K562 (cell line): Measurements from ENCODE around the gene DCP2. TPM values are rescaled to one million over a fixed set of nuclear protein-coding genes. Genes with fewer than 3 reads are reported as not detected.

Experiments used
- ARID1B ChIP-seq: fragments of 450-650 bp; IDR thresholded peaks from 2 replicates; pipeline ENCODE4 v1.6.1; 2016; ENCODE audit warnings: antibody characterized with exemption, mild to moderate bottlenecking, inconsistent platforms
- CBFA2T2 ChIP-seq: fragments of 450-650 bp; conservative IDR thresholded peaks from 2 replicates; pipeline ENCODE4 v1.6.1; 2017; ENCODE audit warnings: mild to moderate bottlenecking
- CBX3 ChIP-seq, 2 experiments: IDR thresholded peaks; 1 replicate in 1 of 2; 2 replicates in 1 of 2; pipeline ENCODE4 v1.6.1; 2012; ENCODE audit warnings: inconsistent platforms in 2 of 2, low read length in 2 of 2, borderline replicate concordance in 1 of 2, control low read depth in 1 of 2
- ERF ChIP-seq: fragments of 450-650 bp; formaldehyde crosslinking; IDR thresholded peaks from 2 replicates; pipeline ENCODE4 v1.4.0; 2020; ENCODE audit warnings: mild to moderate bottlenecking, mixed read lengths
- KDM5B ChIP-seq: fragments of 200-600 bp; sonication (generic); IDR thresholded peaks from 2 replicates; pipeline ENCODE4 v1.6.1; 2012; ENCODE audit warnings: low read depth, mild to moderate bottlenecking, moderate library complexity, low read length, control low read depth, inconsistent platforms; ENCODE audit not compliant: insufficient replicate concordance
- PATZ1 ChIP-seq: fragments of 250-450 bp; sonication (Bioruptor Pico); IDR thresholded peaks from 2 replicates; pipeline ENCODE4 v1.5.0; 2020; ENCODE audit warnings: mild to moderate bottlenecking, borderline replicate concordance
- SFPQ ChIP-seq: fragments of 200-400 bp; formaldehyde crosslinking; IDR thresholded peaks from 2 replicates; pipeline ENCODE4 v1.6.1; 2017; ENCODE audit warnings: mild to moderate bottlenecking, low read depth, low read length, moderate library complexity
- SMARCC2 ChIP-seq: fragments of 450-650 bp; IDR thresholded peaks from 2 replicates; pipeline ENCODE4 v1.6.1; 2017; ENCODE audit warnings: antibody characterized with exemption, moderate library complexity, mild to moderate bottlenecking, low read depth
- TCF7 ChIP-seq: sonication (generic); IDR thresholded peaks from 2 replicates; pipeline ENCODE4 v1.6.1; 2016; ENCODE audit warnings: antibody characterized with exemption, borderline replicate concordance
- TFAM ChIP-seq: fragments of 250-450 bp; sonication (Bioruptor Pico); conservative IDR thresholded peaks from 2 replicates; pipeline ENCODE4 v1.5.0; 2021; ENCODE audit warnings: mild to moderate bottlenecking, moderate library complexity
- TRIM24 ChIP-seq, 2 experiments: fragments of 450-650 bp; IDR thresholded peaks; 2 replicates each; pipeline ENCODE4 v1.6.1; 2016
- ZNF12 ChIP-seq: sonication (generic); formaldehyde crosslinking; IDR thresholded peaks from 2 replicates; pipeline ENCODE4 v1.4.0; 2020; ENCODE audit warnings: mild to moderate bottlenecking, missing genetic modification reagents
- ZNF311 ChIP-seq: fragments of 250-450 bp; sonication (Bioruptor Pico); IDR thresholded peaks from 2 replicates; pipeline ENCODE4 v1.4.0; 2020; ENCODE audit warnings: mild to moderate bottlenecking, moderate library complexity
- polyA plus RNA-seq, 8 experiments: library from polyadenylated mRNA; depleted of rRNA in 4 of 8; stranded (reverse) in 5 of 8; unstranded in 3 of 8; fragments of >200 nt; fragmentation: Nextera tagmentation in 2 of 8; fragmentation: Illumina TruSeq in 1 of 8; extraction: Ambion mirVana in 2 of 8; extraction: Trizol in 1 of 8; gene quantifications; 2 replicates each; pipeline versions ENCODE4 v1.2.1 to v1.2.3, GENCODE V29; 2011 to 2014; ENCODE audit warnings: inconsistent platforms in 1 of 8, missing spikeins in 1 of 8
- total RNA-seq, 7 experiments: library from RNA; depleted of rRNA in 6 of 7; stranded (reverse); fragments of >200 nt in 6 of 7; fragmentation: Illumina TruSeq in 2 of 7; extraction: Trizol in 2 of 7; gene quantifications; 2 replicates each; pipeline versions ENCODE4 v1.2.1 to v1.2.3, GENCODE V29; 2011 to 2021; ENCODE audit warnings: low replicate concordance in 1 of 7
- TF ChIP-seq, protein P1 (sequence below): fragments of 250-450 bp; sonication (Bioruptor Pico); IDR thresholded peaks from 2 replicates; pipeline ENCODE4 v1.4.0; 2020; ENCODE audit warnings: mild to moderate bottlenecking, moderate library complexity
- TF ChIP-seq, protein P2 (sequence below): fragments of 250-450 bp; sonication (Bioruptor Pico); IDR thresholded peaks from 2 replicates; pipeline ENCODE4 v1.4.0; 2020

Gene DCP2
- total and polyA plus RNA-seq, 9 of the 15 experiments (the other 6 are each of a cell fraction or from before 2014, with no cell fraction given) = 25.9 to 109 (median 46.7) TPM

DNA sequence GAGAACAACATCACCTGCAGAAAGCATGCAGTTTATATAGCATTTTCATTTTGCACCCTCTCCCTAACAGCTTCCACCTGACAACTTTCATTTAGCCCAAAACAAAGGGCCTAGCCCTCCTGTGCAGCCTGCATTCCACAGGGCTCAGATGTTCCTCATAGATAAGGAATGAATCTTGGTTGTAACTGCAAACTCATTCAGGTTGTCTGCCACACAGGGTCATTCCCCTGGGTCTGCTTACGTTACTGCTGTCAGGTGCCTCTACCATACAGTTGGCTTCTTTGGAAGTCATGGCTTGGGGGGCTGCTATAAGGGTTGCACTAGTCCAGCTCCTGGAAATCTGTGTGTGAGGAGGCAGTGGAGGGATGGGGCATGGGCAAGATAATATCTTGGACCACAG lies 2.7 kb upstream of the DCP2 start (continued):
- TF ChIP-seq, protein P1, sequence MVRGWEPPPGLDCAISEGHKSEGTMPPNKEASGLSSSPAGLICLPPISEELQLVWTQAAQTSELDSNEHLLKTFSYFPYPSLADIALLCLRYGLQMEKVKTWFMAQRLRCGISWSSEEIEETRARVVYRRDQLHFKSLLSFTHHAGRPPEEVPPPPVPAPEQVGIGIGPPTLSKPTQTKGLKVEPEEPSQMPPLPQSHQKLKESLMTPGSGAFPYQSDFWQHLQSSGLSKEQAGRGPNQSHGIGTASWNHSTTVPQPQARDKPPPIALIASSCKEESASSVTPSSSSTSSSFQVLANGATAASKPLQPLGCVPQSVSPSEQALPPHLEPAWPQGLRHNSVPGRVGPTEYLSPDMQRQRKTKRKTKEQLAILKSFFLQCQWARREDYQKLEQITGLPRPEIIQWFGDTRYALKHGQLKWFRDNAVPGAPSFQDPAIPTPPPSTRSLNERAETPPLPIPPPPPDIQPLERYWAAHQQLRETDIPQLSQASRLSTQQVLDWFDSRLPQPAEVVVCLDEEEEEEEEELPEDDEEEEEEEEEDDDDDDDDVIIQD (CRISPR knock-in tag) = no peak
- TF ChIP-seq PATZ1 (CRISPR knock-in tag) (no peak), ERF (CRISPR knock-in tag) (no peak), TCF7 (0 out of 2 replicates have a peak, but pooled peaks have one; percentile 2), ZNF311 (CRISPR knock-in tag) (no peak), TFAM (CRISPR knock-in tag) (no peak), TRIM24 (IDR thresholded peaks at IDR 0.05) (0 out of 4 replicates have a peak, but pooled peaks have one; percentile 10 to 33), CBX3 (IDR thresholded peaks at IDR 0.05; ENCODE audit: borderline replicate concordance in 1 of 2, low read length in 2 of 2) (0 out of 3 replicates have a peak, but pooled peaks of 1 of the 2 experiments have one; percentile 28), SFPQ (no peak), ARID1B (peak; percentile 94), ZNF12 (CRISPR knock-in tag) (no peak), SMARCC2 (peak; percentile 81), CBFA2T2 (peak; percentile 73), KDM5B (no peak)
- TF ChIP-seq, protein P2, sequence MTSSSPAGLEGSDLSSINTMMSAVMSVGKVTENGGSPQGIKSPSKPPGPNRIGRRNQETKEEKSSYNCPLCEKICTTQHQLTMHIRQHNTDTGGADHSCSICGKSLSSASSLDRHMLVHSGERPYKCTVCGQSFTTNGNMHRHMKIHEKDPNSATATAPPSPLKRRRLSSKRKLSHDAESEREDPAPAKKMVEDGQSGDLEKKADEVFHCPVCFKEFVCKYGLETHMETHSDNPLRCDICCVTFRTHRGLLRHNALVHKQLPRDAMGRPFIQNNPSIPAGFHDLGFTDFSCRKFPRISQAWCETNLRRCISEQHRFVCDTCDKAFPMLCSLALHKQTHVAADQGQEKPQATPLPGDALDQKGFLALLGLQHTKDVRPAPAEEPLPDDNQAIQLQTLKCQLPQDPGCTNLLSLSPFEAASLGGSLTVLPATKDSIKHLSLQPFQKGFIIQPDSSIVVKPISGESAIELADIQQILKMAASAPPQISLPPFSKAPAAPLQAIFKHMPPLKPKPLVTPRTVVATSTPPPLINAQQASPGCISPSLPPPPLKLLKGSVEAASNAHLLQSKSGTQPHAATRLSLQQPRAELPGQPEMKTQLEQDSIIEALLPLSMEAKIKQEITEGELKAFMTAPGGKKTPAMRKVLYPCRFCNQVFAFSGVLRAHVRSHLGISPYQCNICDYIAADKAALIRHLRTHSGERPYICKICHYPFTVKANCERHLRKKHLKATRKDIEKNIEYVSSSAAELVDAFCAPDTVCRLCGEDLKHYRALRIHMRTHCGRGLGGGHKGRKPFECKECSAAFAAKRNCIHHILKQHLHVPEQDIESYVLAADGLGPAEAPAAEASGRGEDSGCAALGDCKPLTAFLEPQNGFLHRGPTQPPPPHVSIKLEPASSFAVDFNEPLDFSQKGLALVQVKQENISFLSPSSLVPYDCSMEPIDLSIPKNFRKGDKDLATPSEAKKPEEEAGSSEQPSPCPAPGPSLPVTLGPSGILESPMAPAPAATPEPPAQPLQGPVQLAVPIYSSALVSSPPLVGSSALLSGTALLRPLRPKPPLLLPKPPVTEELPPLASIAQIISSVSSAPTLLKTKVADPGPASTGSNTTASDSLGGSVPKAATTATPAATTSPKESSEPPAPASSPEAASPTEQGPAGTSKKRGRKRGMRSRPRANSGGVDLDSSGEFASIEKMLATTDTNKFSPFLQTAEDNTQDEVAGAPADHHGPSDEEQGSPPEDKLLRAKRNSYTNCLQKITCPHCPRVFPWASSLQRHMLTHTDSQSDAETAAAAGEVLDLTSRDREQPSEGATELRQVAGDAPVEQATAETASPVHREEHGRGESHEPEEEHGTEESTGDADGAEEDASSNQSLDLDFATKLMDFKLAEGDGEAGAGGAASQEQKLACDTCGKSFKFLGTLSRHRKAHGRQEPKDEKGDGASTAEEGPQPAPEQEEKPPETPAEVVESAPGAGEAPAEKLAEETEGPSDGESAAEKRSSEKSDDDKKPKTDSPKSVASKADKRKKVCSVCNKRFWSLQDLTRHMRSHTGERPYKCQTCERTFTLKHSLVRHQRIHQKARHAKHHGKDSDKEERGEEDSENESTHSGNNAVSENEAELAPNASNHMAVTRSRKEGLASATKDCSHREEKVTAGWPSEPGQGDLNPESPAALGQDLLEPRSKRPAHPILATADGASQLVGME (CRISPR knock-in tag) = no peak
